Thymus (tissue), 14 donors: ENCODE measurements around the gene CACTIN. TPM values are rescaled to one million over a fixed set of nuclear protein-coding genes. Genes with fewer than 3 reads are reported as not detected.

Source experiments
- DNase-seq, 9 donors: peaks; one replicate each; pipeline ENCODE4 v3.0.0-alpha.2; 2013; ENCODE audit warnings: low spot score in 9 of 9, low read depth in 6 of 9, missing footprints in 1 of 9
- H3K27ac ChIP-seq, 2 donors: one replicate each; pipeline ENCODE4 v1.5.1; 2013; ENCODE audit warnings: control low read depth in 1 of 2, low read depth in 1 of 2, low read length in 1 of 2, mild to moderate bottlenecking in 1 of 2, moderate library complexity in 1 of 2
- H3K27me3 ChIP-seq, 2 donors: one replicate each; pipeline ENCODE4 v1.5.1; 2013; ENCODE audit warnings: low read length in 1 of 2; ENCODE audit not compliant: control insufficient read depth in 2 of 2, insufficient read depth in 1 of 2
- H3K36me3 ChIP-seq, 2 donors: one replicate each; pipeline ENCODE4 v1.5.1; 2013; ENCODE audit warnings: low read length in 1 of 2, mild to moderate bottlenecking in 1 of 2, moderate library complexity in 1 of 2; ENCODE audit not compliant: control insufficient read depth in 2 of 2, insufficient read depth in 2 of 2
- H3K4me1 ChIP-seq, 2 donors: one replicate each; pipeline ENCODE4 v1.5.1; 2013; ENCODE audit warnings: low read length in 2 of 2; ENCODE audit not compliant: control insufficient read depth in 2 of 2, insufficient read depth in 2 of 2
- H3K4me3 ChIP-seq, 2 donors: one replicate each; pipeline ENCODE4 v1.5.1; 2013; ENCODE audit warnings: low read length in 2 of 2, control low read depth in 1 of 2, mild to moderate bottlenecking in 1 of 2
- H3K9me3 ChIP-seq, 2 donors: one replicate each; pipeline ENCODE4 v1.5.1; 2013; ENCODE audit warnings: low read length in 1 of 2, mild to moderate bottlenecking in 1 of 2; ENCODE audit not compliant: control insufficient read depth in 2 of 2, insufficient read depth in 1 of 2
- WGBS: extraction: QIAGEN DNeasy Blood & Tissue Kit; methylation state at CpG from one replicate; pipeline ENCODE4 v1.1.7; 2013; 5-methylcytosine and 5-hydroxymethylcytosine counted together
- long read RNA-seq, 10 donors: transcript quantifications; one replicate each; lab custom pipeline, GENCODE V29; 2026
- polyA plus RNA-seq: library from polyadenylated mRNA; stranded (reverse); fragments of 200-250 nt; gene quantifications from one replicate; pipeline ENCODE4 v1.2.3, GENCODE V29; 2013
- total RNA-seq: library from RNA; stranded (reverse); fragments of 120-200 nt; gene quantifications from one replicate; pipeline ENCODE4 v1.2.4, GENCODE V29; 2013
- donor health status: healthy.

The CACTIN gene
- total RNA-seq (24.4 TPM), polyA plus RNA-seq (20.4 TPM)
- long read RNA-seq, donor 1, partial matches to known transcripts = 0 of 1 reads
- long read RNA-seq, donor 1, other reads (novel, unspliced or antisense) = 0 of 1 reads
- long read RNA-seq, donor 2, transcript CACTIN-203 (10 exons, 3,612 nt) = minor isoform, 5 of 14 reads
- long read RNA-seq, donor 2, transcript CACTIN-209 (1 exons, 2,283 nt) = major isoform, 8 of 14 reads
- long read RNA-seq, donor 2, partial matches to known transcripts = 0 of 14 reads
- long read RNA-seq, donor 2, other reads (novel, unspliced or antisense) = 0 of 14 reads
- long read RNA-seq, donor 3, partial matches to known transcripts = 8 of 15 reads
- long read RNA-seq, donor 3, other reads (novel, unspliced or antisense) = 0 of 15 reads
- long read RNA-seq, donor 4, partial matches to known transcripts = 0 of 3 reads
- long read RNA-seq, donor 4, other reads (novel, unspliced or antisense) = 0 of 3 reads
- long read RNA-seq, donor 5, partial matches to known transcripts = 0 of 6 reads
- long read RNA-seq, donor 5, other reads (novel, unspliced or antisense) = 0 of 6 reads
- long read RNA-seq, donor 6, partial matches to known transcripts = 0 of 4 reads
- long read RNA-seq, donor 6, other reads (novel, unspliced or antisense) = 0 of 4 reads
- long read RNA-seq, donor 7 = 0 reads
- long read RNA-seq, donor 8 = 0 reads
- long read RNA-seq, donor 9, partial matches to known transcripts = 7 of 9 reads
- long read RNA-seq, donor 9, other reads (novel, unspliced or antisense) = 0 of 9 reads
- long read RNA-seq, donor 10, partial matches to known transcripts = 0 of 3 reads
- long read RNA-seq, donor 10, other reads (novel, unspliced or antisense) = 0 of 3 reads

- H3K36me3 ChIP-seq = peaks cover 10 to 27% of the 10 kb centered on the region in 2 donors
- peak; percentile 91 to 99 (median 97) for DNase-seq
- H3K9me3 ChIP-seq = peaks cover 0 to 3% of the 10 kb centered on the region in 2 donors
- peaks cover 13 to 22% of the 10 kb centered on the region in 2 donors for H3K4me1 ChIP-seq
- H3K27ac ChIP-seq = peak within 1 kb of the TSS; percentile 86 to 94
- H3K27me3 ChIP-seq = no peaks in the 10 kb centered on the region
- H3K4me3 ChIP-seq = peak within 1 kb of the TSS; percentile 89 to 90
- under 1% methylated on average over 80 of the region's 80 CpGs for WGBS
Measured at GRCh38 chr19:3626473-3627350, at the start of gene CACTIN. Gene CACTIN (minus strand): TSS chr19:3626790. CDS start chr19:3626762, 28 bp downstream.

DNA sequence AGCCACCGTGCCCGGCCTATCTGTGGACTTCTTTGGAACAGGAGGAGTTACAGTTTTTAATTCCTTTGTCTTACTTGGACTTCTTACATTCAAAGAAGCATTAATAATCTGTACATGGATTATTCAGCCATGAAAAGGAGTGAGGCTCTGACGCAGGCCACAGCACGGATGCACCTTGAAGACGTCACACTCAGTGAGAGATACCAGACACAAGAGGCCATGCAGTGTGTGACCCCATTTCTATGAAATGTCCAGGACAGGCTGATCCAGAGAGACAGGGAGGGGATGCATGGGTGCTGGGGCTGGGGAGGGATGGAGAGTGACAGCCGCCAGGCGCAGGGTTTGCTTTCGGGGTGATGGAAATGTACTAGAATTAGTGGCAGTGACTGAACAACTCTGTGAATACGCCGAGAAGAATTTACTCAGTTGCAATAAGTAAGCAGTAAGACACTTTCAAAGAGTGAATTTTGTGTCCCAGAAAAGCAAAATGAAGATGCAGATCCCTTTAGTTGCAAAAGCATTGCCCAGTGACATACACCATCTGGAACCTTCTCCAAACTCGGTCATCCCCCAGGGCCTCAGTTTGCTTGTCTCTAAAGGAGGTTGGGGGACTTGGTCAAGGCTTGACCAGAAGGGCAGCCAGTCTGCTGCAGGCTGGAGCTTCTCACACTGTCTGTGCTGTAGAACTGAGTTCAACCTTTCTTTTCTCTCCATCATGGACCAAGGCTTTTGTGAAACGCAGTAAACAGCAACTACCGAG is 48.4 kb upstream of the CACTIN start:
- Histone ChIP-seq H3K9me3 (no peaks in the 10 kb centered on the region), H3K27ac (no peak overlapping the region), H3K36me3 (peaks cover 0 to 2% of the 10 kb centered on the region in 2 donors), H3K27me3 (peaks cover 19 to 30% of the 10 kb centered on the region in 2 donors), H3K4me1 (peaks cover 2 to 13% of the 10 kb centered on the region in 2 donors), H3K4me3 (no peak overlapping the region)
- no peak for DNase-seq
- WGBS = 98% methylated on average over 13 of the region's 13 CpGs

- WGBS = 97% methylated on average over 34 of the region's 34 CpGs
- Histone ChIP-seq H3K27me3 (peaks cover 19 to 31% of the 10 kb centered on the region in 2 donors), H3K27ac (no peak overlapping the region), H3K4me3 (no peak overlapping the region), H3K4me1 (peaks cover 2 to 13% of the 10 kb centered on the region in 2 donors), H3K36me3 (peaks cover 0 to 2% of the 10 kb centered on the region in 2 donors), H3K9me3 (no peaks in the 10 kb centered on the region)
- DNase-seq = no peak
Measured at GRCh38 chr19:3673506-3674439, 47.2 kb upstream of the CACTIN start.

DNA sequence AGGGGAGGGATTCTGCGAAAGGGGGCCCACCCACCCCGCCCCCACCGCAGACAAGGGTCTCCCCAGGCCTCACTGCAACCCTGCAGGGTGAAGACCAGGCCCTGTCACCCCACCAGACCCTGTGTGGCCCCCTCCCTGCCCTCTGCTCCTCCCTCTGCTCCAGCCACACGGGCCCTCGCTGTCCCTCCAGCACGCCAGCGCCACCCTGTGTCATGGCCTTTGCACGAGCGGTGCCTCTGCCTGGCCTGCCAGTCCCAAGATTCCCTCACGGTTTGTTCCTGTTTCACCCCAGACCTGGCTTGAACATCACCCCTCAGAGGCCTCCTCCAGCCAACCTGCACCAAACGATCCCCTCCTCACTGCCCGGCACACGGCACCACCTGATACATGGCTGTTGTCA is 46.4 kb upstream of the CACTIN start:
- H3K4me3 ChIP-seq = no peak overlapping the region
- H3K36me3 ChIP-seq = peaks cover 0 to 2% of the 10 kb centered on the region in 2 donors
- 98% methylated on average over 13 of the region's 13 CpGs for WGBS
- no peak for DNase-seq
- peaks cover 2 to 13% of the 10 kb centered on the region in 2 donors for H3K4me1 ChIP-seq
- H3K27me3 ChIP-seq = peaks cover 19 to 31% of the 10 kb centered on the region in 2 donors
- no peaks in the 10 kb centered on the region for H3K9me3 ChIP-seq
- no peak overlapping the region for H3K27ac ChIP-seq

GRCh38 chr19:3672575-3672948 is 46.0 kb upstream of the CACTIN start:
- WGBS = 98% methylated on average over 8 of the region's 8 CpGs
- Histone ChIP-seq H3K4me1 (peaks cover 2 to 13% of the 10 kb centered on the region in 2 donors), H3K27ac (no peak overlapping the region), H3K27me3 (peaks cover 19 to 31% of the 10 kb centered on the region in 2 donors), H3K36me3 (peaks cover 0 to 2% of the 10 kb centered on the region in 2 donors), H3K9me3 (peaks cover 0 to under 1% of the 10 kb centered on the region in 2 donors), H3K4me3 (no peak overlapping the region)
- DNase-seq = no peak

- DNase-seq = no peak
- WGBS = 30% methylated on average over 40 of the region's 40 CpGs
- peaks cover 19 to 31% of the 10 kb centered on the region in 2 donors for H3K27me3 ChIP-seq
- H3K27ac ChIP-seq = peak overlapping the region in 1 of 2 donors; percentile 46
- H3K9me3 ChIP-seq = peaks cover 0 to 4% of the 10 kb centered on the region in 2 donors
- H3K36me3 ChIP-seq = peaks cover 2% of the 10 kb centered on the region in 2 donors
- peaks cover 2 to 13% of the 10 kb centered on the region in 2 donors for H3K4me1 ChIP-seq
- H3K4me3 ChIP-seq = no peak overlapping the region
Measured at GRCh38 chr19:3671680-3672574, 45.3 kb upstream of the CACTIN start.
